NCI-H748 treated with DMSO at 0.1 percent for 48 hours (cell line): ENCODE measurements around the gene ANKUB1.

Source experiments
- DNase-seq: peaks from one replicate; lab custom pipeline; 2025; lab: John Stamatoyannopoulos, UW

Gene ANKUB1

DNA sequence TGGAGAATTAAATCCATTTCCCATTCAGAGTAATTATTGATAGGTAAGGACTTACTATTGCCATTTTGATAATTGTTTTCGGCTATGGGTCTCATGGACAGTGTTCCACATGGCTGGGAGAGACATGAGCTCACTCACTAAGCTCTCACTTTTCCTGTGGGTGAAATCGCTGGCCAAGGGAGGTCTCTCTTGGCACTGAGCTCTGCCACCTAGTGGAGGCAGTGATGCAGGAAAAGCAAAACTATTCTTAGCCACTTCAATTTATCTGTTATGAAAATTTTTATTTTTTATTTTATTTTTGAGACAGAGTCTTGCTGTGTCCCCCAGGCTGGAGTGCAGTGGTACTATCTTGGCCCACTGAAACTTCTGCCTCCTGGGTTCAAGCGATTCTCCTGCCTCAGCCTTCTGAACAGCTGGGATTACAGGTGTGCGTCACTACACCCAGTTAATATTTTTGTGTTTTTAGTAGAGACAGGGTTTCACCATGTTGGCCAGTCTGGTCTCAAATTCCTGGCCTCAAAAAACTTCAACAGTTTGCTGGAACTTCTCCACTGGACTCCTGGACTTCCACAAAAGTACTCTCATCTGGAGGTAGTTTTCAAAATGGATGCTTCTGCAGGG is 16.0 kb upstream of the ANKUB1 start:
- DNase-seq, result peak; percentile 5

DNA sequence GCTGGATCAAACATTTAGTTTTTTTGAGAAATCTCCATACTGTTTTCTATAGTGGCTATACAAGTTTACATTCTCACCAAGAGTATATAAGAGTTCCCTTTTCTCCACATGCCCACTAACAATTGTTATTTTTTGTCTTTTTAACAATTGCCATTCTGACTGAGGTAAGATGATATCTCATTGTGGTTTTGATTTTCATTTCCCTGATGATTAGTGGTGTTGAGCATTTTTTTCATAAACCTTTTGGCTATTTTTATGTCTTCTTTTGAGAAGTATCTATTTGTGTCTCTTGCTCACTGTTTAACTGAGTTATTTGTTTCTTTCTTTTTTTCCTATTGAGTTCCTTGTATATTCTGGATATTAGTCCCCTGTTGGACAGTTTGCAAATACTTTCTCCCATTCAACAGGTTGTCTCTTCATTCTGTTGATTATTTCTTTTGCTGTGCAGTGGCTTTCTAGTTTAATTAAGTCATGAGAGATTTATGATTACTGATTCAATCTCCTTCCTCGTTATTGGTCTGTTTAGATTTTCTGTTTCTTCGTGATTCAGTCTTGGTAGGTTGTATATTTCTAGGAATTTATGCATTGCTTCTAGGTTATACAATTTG is 13.9 kb upstream of the ANKUB1 start:
- DNase-seq, result no peak

DNA sequence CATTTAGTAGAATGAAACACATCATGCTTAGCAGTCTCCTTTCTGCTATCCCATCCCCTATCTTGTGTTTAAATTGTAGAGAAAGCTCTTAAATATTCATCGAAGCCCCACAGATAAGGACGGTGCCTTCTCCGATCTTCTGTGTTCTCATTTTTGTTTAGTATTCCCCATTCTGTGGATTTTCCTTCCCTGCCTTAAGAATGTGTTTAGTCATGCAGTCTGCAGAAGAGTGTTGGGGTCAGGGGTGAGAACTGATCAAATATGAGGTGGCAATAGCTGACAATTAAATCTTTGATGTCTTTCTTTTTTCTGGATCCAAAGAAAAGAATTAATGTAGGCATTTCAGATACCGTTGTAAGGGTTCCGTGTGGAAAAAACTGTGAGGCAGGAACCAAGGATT is 9.3 kb upstream of the ANKUB1 start:
- DNase-seq, result no peak

DNA sequence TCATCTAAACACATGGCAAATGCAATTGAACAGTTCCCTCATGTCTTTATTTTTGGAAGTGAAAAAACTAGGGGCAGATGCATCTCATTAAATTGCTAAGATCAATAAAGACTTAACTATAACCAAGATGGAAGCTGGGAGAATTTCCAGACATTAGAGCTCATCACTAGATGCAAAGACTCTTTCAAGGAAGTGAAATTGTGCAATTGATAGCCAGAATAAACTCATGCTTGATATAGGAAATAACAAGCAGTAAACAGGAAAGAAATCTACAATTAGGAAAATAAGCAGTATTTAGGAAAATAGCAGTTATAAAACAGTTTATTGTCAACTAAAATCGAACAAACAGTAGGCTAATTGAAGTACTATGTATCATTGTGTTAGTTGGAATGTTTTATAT is 8.8 kb upstream of the ANKUB1 start:
- DNase-seq, result no peak

DNA sequence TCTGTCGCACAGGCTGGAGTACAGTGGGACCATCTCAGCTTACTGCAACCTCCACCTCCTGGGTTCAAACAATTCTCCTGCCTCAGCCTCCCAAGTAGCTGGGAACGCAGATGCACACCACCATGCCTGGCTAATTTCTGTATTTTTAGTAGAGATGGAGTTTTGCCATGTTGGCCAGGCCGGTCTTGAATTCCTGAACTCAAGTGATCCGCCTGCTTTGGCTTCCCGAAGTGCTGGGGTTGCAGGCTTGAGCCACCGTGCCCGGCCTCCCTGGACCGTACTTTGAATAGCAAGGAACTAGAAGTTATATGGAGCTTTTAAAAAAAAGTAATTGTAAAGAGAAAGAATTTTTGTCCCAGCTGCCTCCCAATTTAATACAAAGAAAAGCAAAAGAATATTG is 8.3 kb upstream of the ANKUB1 start:
- DNase-seq, result no peak

DNA sequence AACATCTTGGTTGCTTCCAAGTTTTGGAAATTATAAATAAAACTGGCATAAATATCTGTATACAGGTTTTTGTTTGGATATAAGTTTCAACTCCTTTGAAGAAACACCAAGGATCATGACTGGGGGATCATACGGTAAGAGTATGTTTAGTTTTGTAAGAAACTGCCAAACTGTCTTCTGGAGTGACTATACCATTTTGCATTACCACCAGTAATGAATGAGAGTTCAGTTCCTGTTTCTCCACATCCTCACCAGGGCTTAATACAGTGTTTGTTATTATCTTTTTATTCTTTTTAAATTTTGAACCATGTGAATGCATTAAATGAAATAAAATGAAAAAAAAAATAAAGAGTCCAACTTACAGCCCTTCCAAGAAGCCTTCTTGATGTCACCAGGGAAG is 3.7 kb upstream of the ANKUB1 start:
- no peak for DNase-seq

DNA sequence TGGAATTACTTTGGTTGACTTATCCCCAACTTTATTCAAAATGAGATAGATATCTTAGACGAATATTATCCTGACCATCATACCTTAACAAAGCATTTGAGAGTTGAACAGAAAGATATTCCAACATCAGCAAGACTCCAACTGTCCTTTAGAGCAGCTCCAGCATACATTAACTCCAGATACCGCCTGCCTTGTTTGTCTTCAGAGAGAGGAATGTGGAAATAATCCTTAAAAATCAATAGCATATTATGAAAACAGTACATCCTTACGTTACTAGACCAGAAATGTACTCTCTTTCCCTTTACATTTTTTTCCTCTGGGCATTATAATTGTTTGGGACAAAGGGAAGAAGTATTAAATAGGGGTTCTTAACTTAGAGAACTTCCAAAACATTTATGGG is 1.7 kb downstream of the ANKUB1 start:
- no peak for DNase-seq

DNA sequence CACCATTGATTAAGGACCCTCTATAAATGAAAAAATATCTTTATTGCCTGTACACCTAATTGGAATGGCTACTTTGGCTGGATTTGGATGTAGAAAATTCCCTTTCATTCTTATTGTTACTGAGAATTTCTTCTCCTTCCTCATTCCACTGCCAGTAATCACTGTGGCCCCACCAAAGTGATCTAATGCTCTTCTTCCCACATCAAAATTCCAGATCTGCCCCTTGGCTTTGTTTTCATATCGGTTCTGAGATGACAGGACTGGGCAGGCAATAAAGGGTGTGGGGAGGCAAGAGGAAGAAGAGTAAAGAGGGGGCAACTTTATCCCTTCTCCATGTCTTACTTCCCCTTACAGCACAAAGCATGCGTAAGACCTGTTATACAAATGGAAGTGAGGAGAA is 2.1 kb downstream of the ANKUB1 start:
- no peak for DNase-seq

DNA sequence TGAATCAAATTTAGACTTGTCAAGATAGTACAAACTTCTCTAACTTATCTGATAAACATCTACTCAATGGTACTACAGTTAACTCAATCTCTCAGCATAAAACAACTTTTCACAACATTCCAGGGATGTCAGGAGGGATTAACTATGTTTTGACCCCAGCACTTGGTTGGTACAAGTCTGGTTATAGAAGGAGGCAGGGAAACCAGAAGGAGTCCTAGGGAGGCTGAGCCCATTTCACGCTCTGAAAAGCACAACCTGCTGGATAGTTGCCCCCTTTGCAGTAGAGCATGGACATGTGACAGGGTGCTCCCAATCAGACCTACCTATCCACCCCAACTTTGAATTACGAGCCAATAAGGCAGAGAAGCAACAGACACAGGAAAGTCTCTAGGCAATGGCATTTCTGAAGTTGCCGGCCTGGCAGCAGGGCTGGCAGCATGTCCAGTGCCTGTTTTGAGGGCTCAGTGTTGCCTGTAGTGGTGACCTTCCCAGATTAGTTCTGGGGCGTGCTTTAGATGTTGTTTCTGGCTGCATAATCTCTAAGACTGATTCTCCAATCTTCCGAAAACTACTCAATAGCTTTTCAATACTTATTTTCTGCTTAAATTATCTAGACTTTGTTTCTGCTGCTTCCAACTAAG is 8.2 kb downstream of the ANKUB1 start:
- no peak for DNase-seq

DNA sequence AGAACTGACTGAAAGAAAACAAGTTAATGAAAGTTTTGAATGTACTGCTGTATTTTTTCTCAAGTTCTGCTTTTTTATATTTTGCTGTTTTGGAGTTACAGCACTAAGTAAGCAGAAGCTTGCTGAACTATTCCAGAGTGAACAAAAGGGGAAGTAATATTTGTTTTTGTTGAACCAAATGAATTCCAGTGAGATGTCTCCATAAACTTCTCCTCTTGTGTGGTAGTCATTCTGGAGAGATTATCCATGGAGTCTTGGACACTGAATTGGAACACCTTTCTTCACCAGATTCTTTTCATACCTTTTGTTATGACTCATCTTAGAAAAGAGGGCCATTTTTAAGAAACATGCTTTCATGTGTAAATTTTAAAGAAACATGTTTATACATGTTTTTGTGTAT is 8.8 kb downstream of the ANKUB1 start:
- no peak for DNase-seq

DNA sequence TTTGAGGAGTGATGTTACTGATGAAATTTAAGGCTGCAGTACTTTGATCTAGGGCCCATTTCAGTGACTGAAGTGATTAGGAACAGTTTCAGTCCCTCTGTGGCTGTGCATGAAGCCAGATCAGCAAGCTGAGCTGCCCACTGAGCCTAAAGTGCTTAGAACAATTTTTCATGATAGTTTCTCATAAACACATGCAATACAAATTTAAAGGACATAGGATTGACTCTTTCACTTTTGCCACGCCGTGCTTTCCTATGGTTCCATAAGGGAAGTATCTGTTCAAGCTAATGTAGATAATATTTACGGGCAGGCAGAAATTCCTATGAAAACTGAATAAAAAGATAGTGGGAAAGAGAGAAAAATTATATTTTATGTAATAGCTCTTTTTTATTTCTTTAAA is 10.6 kb downstream of the ANKUB1 start:
- no peak for DNase-seq

DNA sequence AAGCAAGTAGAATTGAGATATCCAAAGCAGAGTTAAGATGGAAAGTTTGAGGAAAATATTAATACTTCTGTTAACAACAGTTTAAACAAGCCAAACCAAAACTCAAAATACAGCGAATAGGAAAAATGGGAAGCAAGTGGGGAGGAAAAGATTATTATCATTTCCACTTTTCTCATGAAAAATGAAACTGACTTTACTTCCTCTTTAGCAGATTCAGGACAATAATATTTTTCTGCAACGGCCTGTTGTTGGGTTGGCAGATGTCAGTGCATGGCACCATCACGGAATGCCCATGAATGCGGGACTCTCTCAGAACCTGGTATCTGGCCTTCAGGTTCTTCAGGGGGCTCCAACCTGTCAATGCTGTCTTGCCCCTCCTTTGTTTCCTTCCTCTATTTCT is 11.1 kb downstream of the ANKUB1 start:
- no peak for DNase-seq

DNA sequence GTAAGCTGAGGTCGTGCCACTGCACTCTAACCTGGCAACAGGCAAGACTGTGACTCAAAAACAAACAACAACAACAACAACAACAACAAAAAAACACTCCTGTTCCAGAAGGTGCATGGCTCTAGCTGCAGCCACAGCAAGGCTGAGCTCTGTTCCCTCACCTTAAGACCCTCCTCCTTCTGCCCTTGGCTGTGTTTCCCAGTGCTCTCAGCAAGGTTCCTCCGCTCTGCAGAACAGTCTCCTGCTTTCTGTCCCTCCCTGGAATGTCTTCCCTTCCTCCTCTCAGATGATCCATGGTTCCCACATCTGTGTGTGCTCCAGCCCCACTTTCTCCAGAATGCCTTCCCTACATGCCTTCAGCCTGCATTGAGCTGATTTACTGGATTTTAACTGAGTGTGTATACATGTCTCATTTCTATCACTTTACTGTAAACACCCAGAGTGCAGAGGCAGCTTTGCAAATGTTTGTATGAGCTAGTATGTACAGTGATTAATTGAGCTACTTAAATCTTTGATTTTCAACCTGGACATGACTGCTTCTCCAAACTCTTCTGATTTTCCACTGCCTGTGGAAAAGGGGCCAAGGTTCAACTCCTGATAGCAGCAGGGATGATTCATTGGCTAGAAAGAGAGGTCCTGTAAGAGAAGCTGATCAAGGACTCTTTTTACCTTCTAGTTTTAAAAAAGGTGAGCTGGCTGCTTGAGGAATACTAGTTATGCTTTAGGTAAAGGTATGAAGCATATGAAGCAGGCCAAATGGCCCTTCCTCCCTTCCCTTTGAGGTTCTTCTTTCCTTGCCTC is 14.7 kb downstream of the ANKUB1 start:
- no peak for DNase-seq

DNA sequence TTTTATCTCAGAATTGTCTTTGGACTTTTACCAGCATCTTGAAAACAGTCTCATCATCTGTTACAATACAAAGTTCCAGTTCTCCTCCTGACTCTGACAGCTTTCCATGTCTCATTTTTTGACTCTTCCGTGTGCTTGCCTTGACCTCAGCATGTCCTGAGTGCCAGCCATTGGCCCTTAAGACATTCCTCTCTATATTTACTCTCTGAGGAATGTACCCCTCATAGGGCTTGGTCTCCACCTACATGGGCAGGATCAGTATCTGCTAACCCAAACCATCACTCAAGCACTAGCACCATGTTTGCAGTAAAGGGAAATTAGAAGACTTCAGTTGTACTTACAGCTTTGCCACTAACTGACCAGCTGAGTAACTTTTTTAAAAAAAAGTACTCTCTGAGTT is 16.2 kb downstream of the ANKUB1 start:
- DNase-seq, result no peak

DNA sequence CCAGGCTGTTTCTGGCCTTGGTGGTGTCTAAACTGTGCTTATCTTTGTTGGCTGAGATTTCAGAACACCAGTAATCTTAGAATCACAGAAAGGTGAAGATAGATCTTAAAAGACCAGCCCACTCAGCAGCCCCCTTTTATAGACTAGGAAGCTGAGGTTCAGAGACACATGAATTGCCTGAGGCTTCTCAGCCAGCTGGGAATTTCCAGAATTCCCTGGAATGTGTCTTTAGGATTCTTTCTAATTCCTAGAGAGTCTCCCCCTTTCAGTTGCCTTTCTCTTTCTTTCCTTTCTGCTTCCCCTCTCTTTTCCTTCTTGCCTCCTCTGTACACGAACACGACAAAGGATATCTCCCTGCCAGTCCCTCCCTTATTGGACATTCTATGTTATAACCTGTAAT is 19.5 kb downstream of the ANKUB1 start:
- DNase-seq, result no peak

DNA sequence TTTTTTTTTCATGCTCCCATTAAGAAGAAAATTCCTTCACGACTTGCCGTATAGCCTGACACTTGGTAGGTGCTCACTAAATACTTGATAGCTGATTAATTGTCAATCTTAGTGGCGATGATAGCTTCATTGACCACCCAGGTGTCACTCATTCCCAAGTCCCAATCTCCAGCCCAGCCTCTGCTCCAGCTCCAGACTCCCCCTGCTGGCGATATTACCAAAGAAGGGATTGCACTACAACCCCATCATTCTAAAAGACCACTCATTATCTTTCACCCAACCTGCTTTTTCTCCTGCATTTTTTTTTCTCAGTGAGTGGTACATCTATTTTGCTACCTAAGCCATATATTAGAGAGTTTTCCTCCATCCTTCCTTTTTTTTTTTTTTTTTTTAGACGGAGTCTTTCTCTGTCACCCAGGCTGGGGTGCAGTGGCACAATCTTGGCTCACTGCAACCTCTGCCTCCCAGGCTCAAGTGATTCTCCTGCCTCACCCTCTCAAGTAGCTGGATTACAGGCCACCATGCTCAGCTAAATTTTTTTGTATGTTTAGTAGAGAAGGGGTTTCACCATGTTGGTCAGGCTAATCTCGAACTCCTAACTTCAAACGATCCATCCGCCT is 20.6 kb downstream of the ANKUB1 start:
- peak; percentile 0 for DNase-seq

DNA sequence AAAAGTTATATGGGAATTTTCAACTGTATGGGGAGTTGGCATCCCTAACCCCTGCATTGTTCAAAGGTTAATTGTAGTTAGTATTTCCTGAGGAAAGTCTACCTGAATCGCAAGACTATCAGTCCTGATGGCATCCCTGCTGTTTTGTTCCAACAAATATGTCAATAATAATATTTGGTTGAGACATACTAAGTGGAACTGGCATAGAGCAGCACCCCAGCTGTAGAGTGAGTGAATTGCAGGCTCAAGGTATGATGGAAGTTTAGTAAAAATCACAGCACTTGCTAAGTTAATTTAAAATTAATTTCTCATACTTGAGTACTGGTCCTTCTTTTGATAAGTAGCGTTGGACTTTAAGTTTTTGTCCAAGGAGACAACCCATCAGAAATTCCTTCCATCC is 22.1 kb downstream of the ANKUB1 start:
- DNase-seq, result no peak

DNA sequence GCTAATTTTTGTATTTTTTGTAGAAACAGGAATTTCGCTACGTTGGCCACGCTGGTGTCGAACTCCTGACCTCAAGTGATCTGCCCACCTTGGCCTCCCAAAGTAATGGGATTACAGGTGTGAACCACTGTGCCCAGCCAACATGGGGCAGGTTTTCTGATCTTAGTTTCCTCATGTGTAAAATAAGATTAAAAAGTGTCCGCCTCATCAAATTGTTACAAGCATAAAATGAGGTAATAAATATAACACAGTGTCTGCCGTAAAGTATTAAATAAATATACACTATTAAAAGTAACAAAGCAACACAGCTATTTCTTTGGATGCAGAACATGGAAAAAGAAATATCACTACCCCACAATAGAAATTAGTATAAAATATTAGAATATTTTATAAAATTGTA is 23.6 kb downstream of the ANKUB1 start:
- no peak for DNase-seq

DNA sequence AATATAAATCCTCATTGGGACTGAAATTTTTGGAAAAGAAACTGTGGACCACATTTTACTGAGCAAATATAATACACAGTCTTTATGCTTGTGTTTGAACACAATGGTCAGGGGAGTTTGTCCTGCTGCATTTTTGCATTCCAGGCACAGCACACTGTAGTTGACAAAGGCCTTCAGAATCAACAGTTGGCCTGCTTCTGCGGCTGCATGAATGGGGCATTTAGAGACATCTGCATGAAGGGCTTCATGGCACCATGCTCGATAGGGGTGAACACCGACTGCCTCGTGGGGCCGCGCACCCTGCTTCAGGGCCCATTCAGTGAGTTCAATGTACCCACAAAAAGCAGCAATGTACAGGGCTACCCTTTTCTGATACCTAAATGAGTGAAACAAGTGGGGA is 24.6 kb downstream of the ANKUB1 start:
- no peak for DNase-seq

DNA sequence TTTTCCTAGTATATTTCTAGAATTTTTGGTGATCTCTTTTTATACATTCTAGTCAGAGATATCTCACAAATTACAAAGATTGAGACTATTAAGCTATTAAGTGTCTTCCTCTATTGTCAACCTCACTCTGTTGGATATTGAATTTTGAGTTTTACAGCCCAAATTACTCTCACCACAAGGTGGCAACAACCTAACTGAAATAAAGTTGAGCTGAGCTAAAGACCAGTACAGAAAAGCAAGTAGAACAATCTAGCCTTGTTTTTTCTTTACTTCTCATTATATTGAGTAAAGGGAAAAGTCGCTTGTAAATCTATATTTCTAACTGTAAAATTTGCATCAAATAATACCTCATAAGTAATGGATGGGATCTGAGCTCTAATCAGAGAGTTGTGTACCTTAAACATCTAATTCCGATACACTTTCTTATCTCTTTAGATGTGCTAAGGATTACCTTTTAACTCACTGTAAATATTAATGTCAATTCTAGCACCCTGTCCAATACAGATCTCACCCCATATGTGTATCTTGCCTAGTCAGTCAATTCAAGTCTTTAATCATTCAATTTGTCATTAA is 26.5 kb downstream of the ANKUB1 start:
- DNase-seq, result peak; percentile 2

DNA sequence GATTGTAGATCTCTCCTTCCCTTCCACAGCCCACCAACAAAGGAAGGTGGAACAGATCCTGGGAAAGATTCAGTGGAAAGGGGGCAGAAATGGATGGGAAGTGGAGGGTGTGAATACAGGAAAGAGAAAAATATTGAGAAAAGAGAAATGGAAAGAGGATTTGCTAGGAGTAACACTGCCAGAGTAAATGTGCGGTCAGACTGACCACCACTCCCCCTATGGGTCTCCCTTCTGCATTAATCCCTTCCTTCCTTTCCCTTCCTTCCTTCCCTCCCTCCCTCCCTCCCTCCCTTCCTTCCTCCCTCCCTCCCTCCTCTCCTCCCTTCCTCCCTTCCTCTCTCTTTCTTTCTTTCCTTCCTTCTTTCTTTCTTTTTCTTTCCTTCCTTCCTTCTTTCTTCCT is 28.1 kb downstream of the ANKUB1 start:
- no peak for DNase-seq

DNA sequence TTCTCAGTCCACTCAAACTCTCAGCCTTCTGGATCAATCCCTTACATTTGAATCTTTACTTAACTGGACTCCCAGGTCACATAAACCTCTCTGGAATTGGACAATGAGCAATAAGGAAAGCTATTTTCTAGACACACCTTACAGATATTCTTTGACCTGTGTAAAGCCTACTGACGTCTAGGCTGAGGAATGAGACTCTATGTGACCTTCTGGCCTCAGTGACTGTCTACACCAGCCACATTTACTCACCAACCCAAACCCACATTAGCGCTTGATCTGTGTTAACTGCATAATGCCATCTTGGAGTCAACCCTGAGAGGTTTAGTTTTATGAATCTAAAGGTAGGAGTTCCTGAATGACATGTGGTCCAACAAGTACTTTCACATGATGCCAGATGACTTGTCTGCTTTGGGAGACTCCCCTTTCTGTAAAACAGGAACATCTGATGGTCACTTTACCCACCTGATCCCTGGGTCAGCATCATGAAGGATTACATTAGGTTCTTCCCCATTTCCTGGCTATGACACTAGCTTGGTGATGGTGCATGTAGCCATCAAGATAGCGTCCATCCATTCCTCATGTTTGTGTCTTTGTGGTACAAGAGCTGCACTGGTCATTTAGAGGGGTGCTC is 28.7 kb downstream of the ANKUB1 start:
- DNase-seq, result no peak
